Measurements from ENCODE around the gene IL10RA. TPM values are rescaled to one million over a fixed set of nuclear protein-coding genes. Genes with fewer than 3 reads are reported as not detected.
"Not testable (repeated sequence)": the region's sequence is repeated elsewhere in the genome, so short reads cannot be mapped to it uniquely, and the experiment has no call there.

IL10RA gene
- total RNA-seq, 2 experiments from 2014 or later, result 286 to 291 TPM

GRCh38 chr11:118003456-118003855 is 17.3 kb downstream of the IL10RA start:
- Mint-ChIP-seq H3K36me3 (ENCODE audit: low read depth) (peaks cover 54% of the 10 kb centered on the region), H3K27me3 (no peaks in the 10 kb centered on the region), H3K9me3 (peaks cover 8% of the 10 kb centered on the region), H3K4me1 (peaks cover 100% of the 10 kb centered on the region), H3K27ac (peak overlapping the region; percentile 99), H3K4me3 (peak overlapping the region; percentile 31)
- POLR2A ChIA-PET, result interaction anchor here (0.9 to 31.5 kb wide), 13 partner anchors 0 to 302 kb away, joined by 3 to 1195 read pairs (median 10); partner anchors contain the start of gene IL10RA
- CTCF ChIA-PET, result interaction anchor here (0.9 to 15.4 kb wide), 8 partner anchors 11 to 196 kb away, joined by 3 to 192 read pairs (median 14); partner anchors contain the start of gene IL10RA
- peak; percentile 53 for DNase-seq

GRCh38 chr11:118004543-118005223 is 18.5 kb downstream of the IL10RA start:
- ChIA-PET CTCF (interaction anchor here (0.7 to 15.4 kb wide), 4 partner anchors 17 to 48 kb away, joined by 3 to 192 read pairs (median 3); no protein-coding TSS in a partner anchor), POLR2A (interaction anchor here (1.3 to 28.9 kb wide), 7 partner anchors 9 to 189 kb away, joined by 3 to 1195 read pairs (median 603); partner anchors contain the start of gene IL10RA)
- Mint-ChIP-seq H3K4me3 (no peak overlapping the region), H3K36me3 (ENCODE audit: low read depth) (peaks cover 41% of the 10 kb centered on the region), H3K4me1 (peaks cover 100% of the 10 kb centered on the region), H3K27me3 (no peaks in the 10 kb centered on the region), H3K9me3 (peaks cover 8% of the 10 kb centered on the region), H3K27ac (peak overlapping the region; percentile 99)
- no peak for DNase-seq

- CTCF ChIA-PET, result interaction anchor here (0.7 to 15.4 kb wide), 5 partner anchors 18 to 47 kb away, joined by 3 to 192 read pairs (median 3); no protein-coding TSS in a partner anchor
- POLR2A ChIA-PET, result interaction anchor here (1.3 to 28.9 kb wide), 7 partner anchors 8 to 190 kb away, joined by 3 to 1195 read pairs (median 603); partner anchors contain the start of gene IL10RA
- no peaks in the 10 kb centered on the region for H3K27me3 Mint-ChIP-seq
- H3K4me1 Mint-ChIP-seq, result peaks cover 100% of the 10 kb centered on the region
- no peak overlapping the region for H3K4me3 Mint-ChIP-seq
- H3K9me3 Mint-ChIP-seq, result peaks cover 8% of the 10 kb centered on the region
- peaks cover 33% of the 10 kb centered on the region for H3K36me3 Mint-ChIP-seq (ENCODE audit: low read depth)
- peak overlapping the region; percentile 99 for H3K27ac Mint-ChIP-seq
- no peak for DNase-seq
Observed at GRCh38 chr11:118005224-118006152, 19.3 kb downstream of the IL10RA start.

- CTCF ChIA-PET, result interaction anchor here (1.7 to 15.4 kb wide), 2 partner anchors 19 to 47 kb away, joined by 4 to 192 read pairs; no protein-coding TSS in a partner anchor
- peak overlapping the region; percentile 99 for H3K27ac Mint-ChIP-seq
Observed at GRCh38 chr11:118006153-118006534, 19.9 kb downstream of the IL10RA start.

GRCh38 chr11:118007040-118007439 is 20.8 kb downstream of the IL10RA start:
- no peak for DNase-seq
- POLR2A ChIA-PET, result interaction anchor here (1.0 to 28.9 kb wide), 9 partner anchors 9 to 192 kb away, joined by 3 to 1195 read pairs (median 19); partner anchors contain the start of genes IL10RA and TMPRSS13

More at GRCh38 chr11:118006153-118006534, 19.9 kb downstream of the IL10RA start:
- POLR2A ChIA-PET, result interaction anchor here (3.9 to 28.9 kb wide), 5 partner anchors 10 to 55 kb away, joined by 19 to 1195 read pairs (median 681); partner anchors contain the start of gene IL10RA
- Mint-ChIP-seq H3K4me1 (peaks cover 99% of the 10 kb centered on the region), H3K27me3 (no peaks in the 10 kb centered on the region), H3K9me3 (peaks cover 8% of the 10 kb centered on the region), H3K36me3 (ENCODE audit: low read depth) (peaks cover 30% of the 10 kb centered on the region), H3K4me3 (no peak overlapping the region)
- DNase-seq, result no peak

GRCh38 chr11:118007563-118008270 is 21.5 kb downstream of the IL10RA start:
- Mint-ChIP-seq H3K4me1 (peaks cover 99% of the 10 kb centered on the region), H3K27ac (peak overlapping the region; percentile 99), H3K4me3 (peak overlapping the region; percentile 40), H3K36me3 (ENCODE audit: low read depth) (peaks cover 26% of the 10 kb centered on the region)
- POLR2A ChIA-PET, result interaction anchor here (1.0 to 28.9 kb wide), 10 partner anchors 9 to 193 kb away, joined by 3 to 1195 read pairs (median 14); partner anchors contain the start of genes IL10RA and TMPRSS13
- H3K9me3 Mint-ChIP-seq, H3K27me3 Mint-ChIP-seq: not testable (repeated sequence)
- CTCF ChIA-PET, result interaction anchor here (0.6 to 2.5 kb wide), 11 partner anchors 11 to 61 kb away, joined by 3 to 24 read pairs (median 4); no protein-coding TSS in a partner anchor
- DNase-seq, result peak; percentile 62

More at GRCh38 chr11:118007040-118007439, 20.8 kb downstream of the IL10RA start:
- H3K9me3 Mint-ChIP-seq, result peaks cover 8% of the 10 kb centered on the region
- H3K4me3 Mint-ChIP-seq, result peak overlapping the region; percentile 40
- H3K36me3 Mint-ChIP-seq (ENCODE audit: low read depth), result peaks cover 26% of the 10 kb centered on the region
- no peaks in the 10 kb centered on the region for H3K27me3 Mint-ChIP-seq
- CTCF ChIA-PET, result interaction anchor here (0.5 to 2.5 kb wide), 9 partner anchors 14 to 697 kb away, joined by 3 to 24 read pairs (median 4); no protein-coding TSS in a partner anchor
- H3K4me1 Mint-ChIP-seq, result peaks cover 99% of the 10 kb centered on the region
- peak overlapping the region; percentile 99 for H3K27ac Mint-ChIP-seq

- H3K36me3 Mint-ChIP-seq (ENCODE audit: low read depth), result peaks cover 28% of the 10 kb centered on the region
- POLR2A ChIA-PET, result interaction anchor here (1.0 to 28.9 kb wide), 9 partner anchors 8 to 194 kb away, joined by 3 to 1195 read pairs (median 19); partner anchors contain the start of genes IL10RA and TMPRSS13
- peak overlapping the region; percentile 12 for H3K4me3 Mint-ChIP-seq
- no peak for DNase-seq
- H3K27me3 Mint-ChIP-seq, result no peaks in the 10 kb centered on the region
- CTCF ChIA-PET, result interaction anchor here (0.8 to 2.5 kb wide), 7 partner anchors 12 to 61 kb away, joined by 3 to 24 read pairs (median 4); no protein-coding TSS in a partner anchor
- peaks cover 99% of the 10 kb centered on the region for H3K4me1 Mint-ChIP-seq
- peaks cover 11% of the 10 kb centered on the region for H3K9me3 Mint-ChIP-seq
- H3K27ac Mint-ChIP-seq, result peak overlapping the region; percentile 99
Observed at GRCh38 chr11:118008271-118008911, 22.2 kb downstream of the IL10RA start.

GRCh38 chr11:118009864-118010737 is 23.9 kb downstream of the IL10RA start:
- Mint-ChIP-seq H3K27ac (peak overlapping the region; percentile 61), H3K36me3 (ENCODE audit: low read depth) (peaks cover 22% of the 10 kb centered on the region), H3K27me3 (no peaks in the 10 kb centered on the region), H3K4me3 (no peak overlapping the region), H3K4me1 (peaks cover 98% of the 10 kb centered on the region), H3K9me3 (peaks cover 11% of the 10 kb centered on the region)
- CTCF ChIA-PET, result interaction anchor here (0.7 to 0.9 kb wide), 2 partner anchors 43 to 58 kb away, joined by 4 to 5 read pairs; no protein-coding TSS in a partner anchor
- POLR2A ChIA-PET, result interaction anchor here (24.3 to 28.9 kb wide), 4 partner anchors 22 to 59 kb away, joined by 603 to 1195 read pairs (median 780); partner anchors contain the start of gene IL10RA
- DNase-seq, result no peak

- Mint-ChIP-seq H3K36me3 (ENCODE audit: low read depth) (peaks cover 22% of the 10 kb centered on the region), H3K27ac (no peak overlapping the region), H3K4me1 (peaks cover 98% of the 10 kb centered on the region), H3K4me3 (no peak overlapping the region), H3K27me3 (no peaks in the 10 kb centered on the region), H3K9me3 (peaks cover 17% of the 10 kb centered on the region)
- DNase-seq, result no peak
- ChIA-PET CTCF (no interaction called here), POLR2A (interaction anchor here (1.0 to 28.9 kb wide), 5 partner anchors 10 to 59 kb away, joined by 3 to 1195 read pairs (median 603); partner anchors contain the start of gene IL10RA)
Observed at GRCh38 chr11:118010738-118011461, 24.7 kb downstream of the IL10RA start.
